Loucy (cell line): ENCODE measurements around the gene PTGR3.

ENCODE experiments used
- H2AFZ ChIP-seq: fragments of 200-600 bp; sonication (generic); 2 replicates; pipeline ENCODE4 v1.6.0; 2016; ENCODE audit warnings: antibody characterized with exemption, mild to moderate bottlenecking, low read length, moderate library complexity
- H3F3A ChIP-seq: fragments of 200-600 bp; 2 replicates; pipeline ENCODE4 v1.6.0; 2016; ENCODE audit warnings: antibody characterized with exemption, low read depth, mild to moderate bottlenecking
- H3K27me3 ChIP-seq: fragments of 200-600 bp; sonication (generic); 2 replicates; pipeline ENCODE4 v1.6.1; 2014; ENCODE audit warnings: low read length, mild to moderate bottlenecking; ENCODE audit not compliant: insufficient read depth, poor library complexity, severe bottlenecking
- H3K36me3 ChIP-seq: fragments of 200-600 bp; sonication (generic); 2 replicates; pipeline ENCODE4 v1.6.1; 2016; ENCODE audit warnings: low read length; ENCODE audit not compliant: insufficient read depth
- H3K4me1 ChIP-seq: fragments of 200-600 bp; sonication (generic); 2 replicates; pipeline ENCODE4 v1.5.1; 2014; ENCODE audit warnings: low read length, mild to moderate bottlenecking; ENCODE audit not compliant: insufficient read depth, poor library complexity, severe bottlenecking
- H3K4me2 ChIP-seq: fragments of 200-600 bp; sonication (generic); 2 replicates; pipeline ENCODE4 v1.6.0; 2014; ENCODE audit warnings: antibody characterized with exemption, low read length, low read depth, mild to moderate bottlenecking; ENCODE audit not compliant: poor library complexity, severe bottlenecking
- H3K4me3 ChIP-seq: fragments of 200-600 bp; sonication (generic); 2 replicates; pipeline ENCODE4 v1.5.1; 2014; ENCODE audit warnings: low read length, mild to moderate bottlenecking, mixed read lengths; ENCODE audit not compliant: poor library complexity, severe bottlenecking
- H3K79me2 ChIP-seq: fragments of 200-600 bp; sonication (generic); 2 replicates; pipeline ENCODE4 v1.6.1; 2014; ENCODE audit warnings: low read length; ENCODE audit not compliant: insufficient read depth
- H3K9ac ChIP-seq: fragments of 200-600 bp; sonication (generic); 2 replicates; pipeline ENCODE4 v1.6.0; 2014; ENCODE audit warnings: mild to moderate bottlenecking, low read depth, low read length, moderate library complexity; ENCODE audit not compliant: poor library complexity, severe bottlenecking
- H3K9me2 ChIP-seq: fragments of 200-600 bp; sonication (generic); replicated peaks from 2 replicates; pipeline ENCODE4 v1.6.1; 2016; ENCODE audit warnings: low read depth, low read length, mixed read lengths
- H3K9me3 ChIP-seq: fragments of 200-600 bp; sonication (generic); 2 replicates; pipeline ENCODE4 v1.6.1; 2014; ENCODE audit warnings: mild to moderate bottlenecking, antibody characterized with exemption, low read length, low read depth; ENCODE audit not compliant: insufficient read depth
- H4K20me1 ChIP-seq: fragments of 200-600 bp; sonication (generic); 2 replicates; pipeline ENCODE4 v1.6.0; 2014; ENCODE audit warnings: antibody characterized with exemption, low read length, mild to moderate bottlenecking; ENCODE audit not compliant: insufficient read depth, poor library complexity, severe bottlenecking
- CTCF ChIP-seq: fragments of 200-600 bp; sonication (generic); conservative IDR thresholded peaks from 2 replicates; pipeline ENCODE4 v1.5.1; 2014; ENCODE audit warnings: mild to moderate bottlenecking, antibody characterized with exemption, low read length
- EZH2phosphoT487 ChIP-seq: fragments of 200-600 bp; IDR thresholded peaks from 2 replicates; pipeline ENCODE4 v1.6.1; 2018; ENCODE audit warnings: antibody characterized with exemption, mild to moderate bottlenecking, moderate library complexity, borderline replicate concordance

The PTGR3 gene

GRCh38 chr18:75255094-75255493 lies 46.2 kb upstream of the PTGR3 start:
- H3K9me3 ChIP-seq = no peaks in the 10 kb centered on the region
- TF ChIP-seq EZH2phosphoT487 (no peak), CTCF (no peak)

GRCh38 chr18:75253784-75254183 lies 44.8 kb upstream of the PTGR3 start:
- Histone ChIP-seq H3K4me3 (no peak overlapping the region), H3K4me1 (peaks cover 12% of the 10 kb centered on the region), H3K9me3 (no peaks in the 10 kb centered on the region), H3K27me3 (no peaks in the 10 kb centered on the region), H3K9ac (no peak overlapping the region), H3K9me2 (no peaks in the 10 kb centered on the region), H3F3A (no peaks in the 10 kb centered on the region), H4K20me1 (peaks cover 3% of the 10 kb centered on the region), H2AFZ (no peak overlapping the region), H3K79me2 (peaks cover 84% of the 10 kb centered on the region), H3K4me2 (peak overlapping the region; percentile 6), H3K36me3 (no peaks in the 10 kb centered on the region)
- TF ChIP-seq EZH2phosphoT487 (no peak), CTCF (no peak)

More at GRCh38 chr18:75255094-75255493, 46.2 kb upstream of the PTGR3 start:
- Histone ChIP-seq H3K4me1 (peaks cover 6% of the 10 kb centered on the region), H3F3A (no peaks in the 10 kb centered on the region), H3K4me3 (no peak overlapping the region), H2AFZ (no peak overlapping the region), H3K9ac (no peak overlapping the region), H3K79me2 (peaks cover 71% of the 10 kb centered on the region), H4K20me1 (peaks cover 3% of the 10 kb centered on the region), H3K27me3 (no peaks in the 10 kb centered on the region), H3K4me2 (no peak overlapping the region), H3K36me3 (no peaks in the 10 kb centered on the region), H3K9me2 (no peaks in the 10 kb centered on the region)

- no peaks in the 10 kb centered on the region for H3K27me3 ChIP-seq
- peak overlapping the region; percentile 6 for H3K4me2 ChIP-seq
- H4K20me1 ChIP-seq = peaks cover 3% of the 10 kb centered on the region
- peaks cover 19% of the 10 kb centered on the region for H3K4me1 ChIP-seq
- H3K79me2 ChIP-seq = peaks cover 87% of the 10 kb centered on the region
- H3K36me3 ChIP-seq = no peaks in the 10 kb centered on the region
- no peak overlapping the region for H3K9ac ChIP-seq
- no peak for TF ChIP-seq CTCF
- no peak for TF ChIP-seq EZH2phosphoT487
- no peak overlapping the region for H3K4me3 ChIP-seq
- H3K9me3 ChIP-seq = no peaks in the 10 kb centered on the region
- no peak overlapping the region for H2AFZ ChIP-seq
- H3F3A ChIP-seq = 0 out of 2 replicates have a peak, but pooled peaks cover 2% of the 10 kb centered on the region
- H3K9me2 ChIP-seq = no peaks in the 10 kb centered on the region
Measured at GRCh38 chr18:75253043-75253442, 44.1 kb upstream of the PTGR3 start.
